ENCODE measurements around the gene RANBP1. TPM values are rescaled to one million over a fixed set of nuclear protein-coding genes. Genes with fewer than 3 reads are reported as not detected.

RANBP1 gene
- total and polyA plus RNA-seq, 2 of the 13 experiments (the other 11 are each of a cell fraction or from before 2014, with no cell fraction given) = 181 to 492 TPM

DNA sequence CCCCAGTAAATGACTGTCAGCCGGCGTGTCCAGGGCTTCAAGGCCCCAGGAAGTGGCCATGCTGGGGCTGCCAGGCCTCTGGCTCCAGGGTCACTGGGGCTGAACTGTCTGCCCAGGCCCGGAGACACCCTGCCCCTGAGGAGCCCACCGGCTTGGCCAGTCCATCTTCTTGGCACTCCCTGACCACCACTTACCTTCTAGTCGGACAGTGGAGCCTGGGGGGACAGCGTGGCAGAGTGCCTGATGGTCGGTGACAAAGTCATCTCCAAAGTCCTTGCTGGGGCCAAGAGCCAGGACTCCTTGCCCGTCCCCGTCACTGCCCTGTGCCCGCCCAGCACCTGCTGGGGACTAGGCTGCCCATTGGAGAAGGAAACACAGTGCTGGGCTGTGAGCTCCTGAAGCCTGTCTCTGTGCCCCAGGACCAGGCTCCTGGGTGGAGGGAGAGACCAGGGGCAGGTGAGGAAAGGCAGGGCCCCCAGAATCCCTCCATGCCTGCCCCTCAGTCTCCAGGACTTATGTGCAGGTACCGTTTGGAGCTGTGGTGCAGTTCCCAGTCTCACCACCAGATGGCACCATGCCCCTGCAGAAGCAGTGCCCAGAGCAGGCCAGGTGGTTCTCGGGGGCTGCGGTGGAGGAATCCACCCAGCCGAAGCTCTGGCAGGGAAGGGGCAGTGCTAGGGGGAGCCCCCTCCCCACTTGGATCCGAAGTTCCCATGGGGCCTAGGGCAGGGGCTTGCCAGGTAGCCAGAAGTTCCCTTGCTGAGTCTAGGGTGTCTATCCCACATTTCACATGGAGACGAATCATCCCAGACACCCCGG is 40.9 kb downstream of the RANBP1 start (continued):
- TF ChIP-seq RAD21 (CRISPR knock-in tag; IDR thresholded peaks at IDR 0.05) (peak; percentile 98), RFXANK (CRISPR knock-in tag; IDR thresholded peaks at IDR 0.05) (no peak), XRCC5 (optimal IDR thresholded peaks at IDR 0.05; ENCODE audit: low read length) (peak; percentile 23), ETV5 (CRISPR knock-in tag; IDR thresholded peaks at IDR 0.05; ENCODE audit: borderline replicate concordance) (0 out of 2 replicates have a peak, but pooled peaks have one; percentile 12), ZNF703 (CRISPR knock-in tag; IDR thresholded peaks at IDR 0.05; ENCODE audit: borderline replicate concordance) (no peak), ATAD3A (CRISPR knock-in tag; IDR thresholded peaks at IDR 0.05) (no peak), SNRNP70 (IDR thresholded peaks at IDR 0.05; ENCODE audit: low read depth, low read length) (no peak), MED13 (CRISPR knock-in tag; IDR thresholded peaks at IDR 0.05) (no peak), TAF15 (IDR thresholded peaks at IDR 0.05; ENCODE audit: low read depth, low read length, poor library complexity, severe bottlenecking) (no peak), FOSL2 (CRISPR knock-in tag; IDR thresholded peaks at IDR 0.05) (peak; percentile 10; the same call in 1 of the 2 replicates), GATAD1 (CRISPR knock-in tag; IDR thresholded peaks at IDR 0.05) (0 out of 2 replicates have a peak, but pooled peaks have one; percentile 17), STAG1 (CRISPR knock-in tag; IDR thresholded peaks at IDR 0.05) (peak; percentile 99), HCFC1 (IDR thresholded peaks at IDR 0.05; ENCODE audit: low read depth, low read length) (no peak), KAT8 (CRISPR knock-in tag; IDR thresholded peaks at IDR 0.05) (no peak), MLLT10 (CRISPR knock-in tag; IDR thresholded peaks at IDR 0.05) (no peak), MEIS1 (CRISPR knock-in tag; IDR thresholded peaks at IDR 0.05; ENCODE audit: borderline replicate concordance) (no peak), RFX3 (CRISPR knock-in tag; IDR thresholded peaks at IDR 0.05) (no peak), ZNF18 (CRISPR knock-in tag; IDR thresholded peaks at IDR 0.05; ENCODE audit: insufficient replicate concordance) (no peak), MAZ (IDR thresholded peaks at IDR 0.05; ENCODE audit: borderline replicate concordance, low read depth, low read length) (peak; percentile 44; the same call in 1 of the 2 replicates), MAZ (CRISPR knock-in tag; IDR thresholded peaks at IDR 0.05; ENCODE audit: low read depth) (no peak)
- TF ChIP-seq, protein P1, sequence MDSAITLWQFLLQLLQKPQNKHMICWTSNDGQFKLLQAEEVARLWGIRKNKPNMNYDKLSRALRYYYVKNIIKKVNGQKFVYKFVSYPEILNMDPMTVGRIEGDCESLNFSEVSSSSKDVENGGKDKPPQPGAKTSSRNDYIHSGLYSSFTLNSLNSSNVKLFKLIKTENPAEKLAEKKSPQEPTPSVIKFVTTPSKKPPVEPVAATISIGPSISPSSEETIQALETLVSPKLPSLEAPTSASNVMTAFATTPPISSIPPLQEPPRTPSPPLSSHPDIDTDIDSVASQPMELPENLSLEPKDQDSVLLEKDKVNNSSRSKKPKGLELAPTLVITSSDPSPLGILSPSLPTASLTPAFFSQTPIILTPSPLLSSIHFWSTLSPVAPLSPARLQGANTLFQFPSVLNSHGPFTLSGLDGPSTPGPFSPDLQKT (CRISPR knock-in tag; IDR thresholded peaks at IDR 0.05; ENCODE audit: borderline replicate concordance) = no peak
- TF ChIP-seq, protein P2, sequence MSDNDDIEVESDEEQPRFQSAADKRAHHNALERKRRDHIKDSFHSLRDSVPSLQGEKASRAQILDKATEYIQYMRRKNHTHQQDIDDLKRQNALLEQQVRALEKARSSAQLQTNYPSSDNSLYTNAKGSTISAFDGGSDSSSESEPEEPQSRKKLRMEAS (IDR thresholded peaks at IDR 0.05) = peak; percentile 24; the same call in 1 of the 2 replicates
- TF ChIP-seq, protein P3, sequence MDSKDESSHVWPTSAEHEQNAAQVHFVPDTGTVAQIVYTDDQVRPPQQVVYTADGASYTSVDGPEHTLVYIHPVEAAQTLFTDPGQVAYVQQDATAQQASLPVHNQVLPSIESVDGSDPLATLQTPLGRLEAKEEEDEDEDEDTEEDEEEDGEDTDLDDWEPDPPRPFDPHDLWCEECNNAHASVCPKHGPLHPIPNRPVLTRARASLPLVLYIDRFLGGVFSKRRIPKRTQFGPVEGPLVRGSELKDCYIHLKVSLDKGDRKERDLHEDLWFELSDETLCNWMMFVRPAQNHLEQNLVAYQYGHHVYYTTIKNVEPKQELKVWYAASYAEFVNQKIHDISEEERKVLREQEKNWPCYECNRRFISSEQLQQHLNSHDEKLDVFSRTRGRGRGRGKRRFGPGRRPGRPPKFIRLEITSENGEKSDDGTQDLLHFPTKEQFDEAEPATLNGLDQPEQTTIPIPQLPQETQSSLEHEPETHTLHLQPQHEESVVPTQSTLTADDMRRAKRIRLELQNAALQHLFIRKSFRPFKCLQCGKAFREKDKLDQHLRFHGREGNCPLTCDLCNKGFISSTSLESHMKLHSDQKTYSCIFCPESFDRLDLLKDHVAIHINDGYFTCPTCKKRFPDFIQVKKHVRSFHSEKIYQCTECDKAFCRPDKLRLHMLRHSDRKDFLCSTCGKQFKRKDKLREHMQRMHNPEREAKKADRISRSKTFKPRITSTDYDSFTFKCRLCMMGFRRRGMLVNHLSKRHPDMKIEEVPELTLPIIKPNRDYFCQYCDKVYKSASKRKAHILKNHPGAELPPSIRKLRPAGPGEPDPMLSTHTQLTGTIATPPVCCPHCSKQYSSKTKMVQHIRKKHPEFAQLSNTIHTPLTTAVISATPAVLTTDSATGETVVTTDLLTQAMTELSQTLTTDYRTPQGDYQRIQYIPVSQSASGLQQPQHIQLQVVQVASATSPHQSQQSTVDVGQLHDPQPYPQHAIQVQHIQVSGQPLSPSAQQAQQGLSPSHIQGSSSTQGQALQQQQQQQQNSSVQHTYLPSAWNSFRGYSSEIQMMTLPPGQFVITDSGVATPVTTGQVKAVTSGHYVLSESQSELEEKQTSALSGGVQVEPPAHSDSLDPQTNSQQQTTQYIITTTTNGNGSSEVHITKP (CRISPR knock-in tag; IDR thresholded peaks at IDR 0.05; ENCODE audit: low read depth) = no peak
- TF ChIP-seq, protein P4, sequence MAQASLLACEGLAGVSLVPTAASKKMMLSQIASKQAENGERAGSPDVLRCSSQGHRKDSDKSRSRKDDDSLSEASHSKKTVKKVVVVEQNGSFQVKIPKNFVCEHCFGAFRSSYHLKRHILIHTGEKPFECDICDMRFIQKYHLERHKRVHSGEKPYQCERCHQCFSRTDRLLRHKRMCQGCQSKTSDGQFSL (CRISPR knock-in tag; IDR thresholded peaks at IDR 0.05) = no peak
